SK-N-SH (cell line): ENCODE measurements around the gene NBL1.

Experiments used
- CTCF ChIP-seq: fragments of 200-600 bp; sonication (generic); IDR thresholded peaks from 2 replicates; pipeline ENCODE4 v1.6.1; 2017; ENCODE audit warnings: antibody characterized with exemption, mild to moderate bottlenecking, moderate library complexity
- EP300 ChIP-seq, 2 experiments: IDR thresholded peaks; 2 replicates each; pipeline versions ENCODE4 v1.4.0 to v1.6.1; 2012; ENCODE audit warnings: borderline replicate concordance in 1 of 2, low read depth in 1 of 2, low read length in 1 of 2
- EZH2phosphoT487 ChIP-seq: fragments of 200-600 bp; sonication (generic); IDR thresholded peaks from 2 replicates; pipeline ENCODE4 v1.6.1; 2017; ENCODE audit warnings: low read depth, mixed run types, mild to moderate bottlenecking, antibody characterized with exemption, moderate library complexity, borderline replicate concordance
- GABPA ChIP-seq: IDR thresholded peaks from 2 replicates; pipeline ENCODE4 v1.4.0; 2012; ENCODE audit warnings: low read depth, mild to moderate bottlenecking
- TF ChIP-seq, protein P1 (sequence below): IDR thresholded peaks from 2 replicates; pipeline ENCODE4 v1.4.0; 2012; ENCODE audit warnings: low read depth

DNA sequence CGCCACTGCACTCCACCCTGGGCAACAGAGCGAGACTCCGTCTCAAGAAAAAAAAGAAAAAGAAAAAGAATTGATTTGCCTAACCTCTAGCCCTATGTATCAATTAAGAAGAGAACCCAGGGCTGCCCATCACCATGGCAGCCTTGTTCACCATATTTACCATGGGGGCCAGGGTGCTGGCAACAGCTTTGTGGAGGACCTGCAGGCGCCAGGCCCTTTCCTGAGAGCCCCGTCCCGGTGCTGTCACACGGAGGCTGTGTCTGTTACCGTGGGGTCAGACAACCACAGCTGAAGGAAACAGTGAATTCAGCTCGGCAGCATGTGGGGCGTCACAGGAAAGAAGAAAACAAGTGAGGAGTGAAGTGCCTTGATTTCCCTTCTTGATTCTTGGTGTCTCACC lies 6.5 kb upstream of the NBL1 start:
- TF ChIP-seq CTCF = no peak
- TF ChIP-seq EP300 (IDR thresholded peaks at IDR 0.05; ENCODE audit: borderline replicate concordance in 1 of 2, low read depth in 1 of 2, low read length in 1 of 2) = no peak
- no peak for TF ChIP-seq GABPA
- TF ChIP-seq EZH2phosphoT487 = no peak
- TF ChIP-seq, protein P1, sequence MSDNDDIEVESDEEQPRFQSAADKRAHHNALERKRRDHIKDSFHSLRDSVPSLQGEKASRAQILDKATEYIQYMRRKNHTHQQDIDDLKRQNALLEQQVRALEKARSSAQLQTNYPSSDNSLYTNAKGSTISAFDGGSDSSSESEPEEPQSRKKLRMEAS = no peak
